Muscle of back (tissue), 11 donors: Measurements from ENCODE around the gene C1GALT1. TPM values are rescaled to one million over a fixed set of nuclear protein-coding genes. Genes with fewer than 3 reads are reported as not detected.
"Not testable (repeated sequence)": the region's sequence is repeated elsewhere in the genome, so short reads cannot be mapped to it uniquely, and the experiment has no call there.

ENCODE experiments used
- DNase-seq, 3 donors: peaks; one replicate each; pipeline versions ENCODE4 v3.0.0 to v3.0.0-alpha.2; 2013
- polyA plus RNA-seq, 10 donors: library from polyadenylated mRNA; unstranded; fragments of 120-200 nt; gene quantifications; one replicate each; pipeline ENCODE4 v1.2.1, GENCODE V29; 2013; ENCODE audit not compliant: insufficient read length in 10 of 10

Gene C1GALT1
- polyA plus RNA-seq, 10 donors, result 14.6 to 27.6 (median 19.4) TPM

GRCh38 chr7:7235347-7235746, 53.0 kb downstream of the C1GALT1 start:
- no peak for DNase-seq

GRCh38 chr7:7236041-7236440, 53.7 kb downstream of the C1GALT1 start:
- no peak for DNase-seq

- DNase-seq, result no peak
Measured at GRCh38 chr7:7237201-7237977, 55.0 kb downstream of the C1GALT1 start.

GRCh38 chr7:7237978-7238267, 55.6 kb downstream of the C1GALT1 start:
- no peak for DNase-seq

- DNase-seq, result no peak
Measured at GRCh38 chr7:7239346-7239745, 57.0 kb downstream of the C1GALT1 start.

GRCh38 chr7:7242899-7243298, 60.6 kb downstream of the C1GALT1 start:
- DNase-seq, result no peak

- not testable (repeated sequence) for DNase-seq
Measured at GRCh38 chr7:7245233-7245632, 62.9 kb downstream of the C1GALT1 start.

- no peak for DNase-seq
Measured at GRCh38 chr7:7246223-7246622, 63.9 kb downstream of the C1GALT1 start.

- no peak for DNase-seq
Measured at GRCh38 chr7:7247658-7248057, 65.3 kb downstream of the C1GALT1 start.

GRCh38 chr7:7249814-7250213, 67.5 kb downstream of the C1GALT1 start:
- DNase-seq, result no peak

GRCh38 chr7:7251742-7252141, 69.4 kb downstream of the C1GALT1 start:
- DNase-seq, result no peak

- DNase-seq, result no peak
Measured at GRCh38 chr7:7254319-7254718, 72.0 kb downstream of the C1GALT1 start.

- no peak for DNase-seq
Measured at GRCh38 chr7:7254908-7255307, 72.6 kb downstream of the C1GALT1 start.

- peak in 1 of 3 donors; percentile 12 for DNase-seq
Measured at GRCh38 chr7:7256731-7257274, 74.5 kb downstream of the C1GALT1 start.

GRCh38 chr7:7257899-7258692, 75.8 kb downstream of the C1GALT1 start:
- DNase-seq, result no peak

GRCh38 chr7:7261863-7262262, 79.5 kb downstream of the C1GALT1 start:
- no peak for DNase-seq

GRCh38 chr7:7263297-7264230, 81.2 kb downstream of the C1GALT1 start:
- no peak for DNase-seq

- DNase-seq, result no peak
Measured at GRCh38 chr7:7264306-7265040, 82.1 kb downstream of the C1GALT1 start.

- DNase-seq, result no peak
Measured at GRCh38 chr7:7265081-7266075, 83.0 kb downstream of the C1GALT1 start.
